Activated T-helper 17 cell treated with anti-CD3 and anti-CD28 coated beads, Interleukin-2, amount 50 U/mL, for 72 hours (primary cell): ENCODE measurements around the gene PRPF8. TPM values are rescaled to one million over a fixed set of nuclear protein-coding genes. Genes with fewer than 3 reads are reported as not detected.
A peak's percentile ranks its signal among the peaks of the same experiment; 100 is the strongest.

ENCODE experiments used
- ATAC-seq: fragments of 150-1000 bp; cut with Tn5 transposase; replicated peaks from 2 replicates; pipeline ENCODE4 v1.10.0; 2021; ENCODE audit warnings: mild to moderate bottlenecking, moderate library complexity
- H3K27ac Mint-ChIP-seq: one replicate; pipeline ENCODE4 v1.8.0; 2022; ENCODE audit warnings: mixed read lengths
- H3K27me3 Mint-ChIP-seq: one replicate; pipeline ENCODE4 v1.8.0; 2022; ENCODE audit warnings: mixed read lengths
- H3K36me3 Mint-ChIP-seq: one replicate; pipeline ENCODE4 v1.8.0; 2022; ENCODE audit warnings: low read depth, mild to moderate bottlenecking, mixed read lengths
- H3K4me1 Mint-ChIP-seq: one replicate; pipeline ENCODE4 v1.8.0; 2022; ENCODE audit warnings: mixed read lengths
- H3K4me3 Mint-ChIP-seq: one replicate; pipeline ENCODE4 v1.8.0; 2022; ENCODE audit warnings: mild to moderate bottlenecking, mixed read lengths
- H3K9me3 Mint-ChIP-seq: one replicate; pipeline ENCODE4 v1.8.0; 2022; ENCODE audit warnings: mixed read lengths
- total RNA-seq, 2 donors: library from RNA; stranded (reverse); gene quantifications; one replicate each; pipeline ENCODE4 v1.2.3, GENCODE V29; 2022

Gene PRPF8
- total RNA-seq, 2 donors from 2014 or later = 353 to 426 TPM

DNA sequence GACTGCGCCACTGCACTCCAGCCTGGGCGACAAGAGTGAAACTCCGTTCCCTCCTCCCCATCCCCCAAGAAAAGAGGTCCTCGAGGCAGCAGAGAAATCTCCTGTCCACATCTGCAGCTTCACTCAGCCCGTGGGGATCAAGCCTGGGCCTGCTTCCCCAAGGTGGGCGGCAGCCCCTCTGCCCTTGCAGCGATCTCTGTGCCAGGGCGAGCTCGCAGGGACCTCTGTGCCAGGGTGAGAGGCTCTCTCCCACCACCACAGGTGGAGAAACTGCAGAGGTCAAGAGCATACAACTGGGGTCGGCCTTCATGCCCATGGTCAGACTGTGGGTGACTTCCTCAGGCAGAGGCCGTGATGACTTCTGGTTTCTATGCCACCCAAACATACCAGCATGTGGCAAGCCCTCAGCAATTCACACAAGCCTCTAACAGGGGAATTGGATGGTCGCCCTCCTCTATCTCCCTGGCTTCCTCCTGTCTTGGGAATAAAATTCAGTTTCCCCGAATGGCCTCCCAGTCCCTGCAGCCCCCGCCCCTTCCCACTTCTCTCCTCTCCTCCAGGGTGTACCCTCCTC, 61.5 kb downstream of the PRPF8 start:
- no peaks in the 10 kb centered on the region for H3K36me3 Mint-ChIP-seq
- peaks cover 10% of the 10 kb centered on the region for H3K27me3 Mint-ChIP-seq
- no peaks in the 10 kb centered on the region for H3K4me1 Mint-ChIP-seq
- no peak overlapping the region for H3K27ac Mint-ChIP-seq
- H3K9me3 Mint-ChIP-seq = no peaks in the 10 kb centered on the region
- H3K4me3 Mint-ChIP-seq = no peak overlapping the region
- ATAC-seq = no peak

GRCh38 chr17:1621273-1621954, 63.3 kb downstream of the PRPF8 start:
- Mint-ChIP-seq H3K36me3 (no peaks in the 10 kb centered on the region), H3K9me3 (no peaks in the 10 kb centered on the region), H3K4me3 (no peak overlapping the region), H3K4me1 (no peaks in the 10 kb centered on the region), H3K27ac (no peak overlapping the region), H3K27me3 (peaks cover 1% of the 10 kb centered on the region)
- no peak for ATAC-seq

- no peak overlapping the region for H3K27ac Mint-ChIP-seq
- no peaks in the 10 kb centered on the region for H3K9me3 Mint-ChIP-seq
- no peaks in the 10 kb centered on the region for H3K27me3 Mint-ChIP-seq
- no peak overlapping the region for H3K4me3 Mint-ChIP-seq
- ATAC-seq = no peak
- no peaks in the 10 kb centered on the region for H3K4me1 Mint-ChIP-seq
- H3K36me3 Mint-ChIP-seq = no peaks in the 10 kb centered on the region
These were observed 64.2 kb downstream of the PRPF8 start for GRCh38 chr17:1620486-1620885.

- no peak overlapping the region for H3K27ac Mint-ChIP-seq
These were observed 67.0 kb downstream of the PRPF8 start for GRCh38 chr17:1617620-1618174.

GRCh38 chr17:1616101-1616500, 68.6 kb downstream of the PRPF8 start:
- Mint-ChIP-seq H3K4me3 (no peak overlapping the region), H3K27me3 (no peaks in the 10 kb centered on the region), H3K9me3 (no peaks in the 10 kb centered on the region), H3K4me1 (no peaks in the 10 kb centered on the region), H3K27ac (no peak overlapping the region), H3K36me3 (no peaks in the 10 kb centered on the region)
- no peak for ATAC-seq

More at GRCh38 chr17:1617620-1618174, 67.0 kb downstream of the PRPF8 start:
- Mint-ChIP-seq H3K9me3 (no peaks in the 10 kb centered on the region), H3K4me3 (no peak overlapping the region), H3K4me1 (no peaks in the 10 kb centered on the region), H3K36me3 (no peaks in the 10 kb centered on the region), H3K27me3 (no peaks in the 10 kb centered on the region)
- ATAC-seq = peak; percentile 42

DNA sequence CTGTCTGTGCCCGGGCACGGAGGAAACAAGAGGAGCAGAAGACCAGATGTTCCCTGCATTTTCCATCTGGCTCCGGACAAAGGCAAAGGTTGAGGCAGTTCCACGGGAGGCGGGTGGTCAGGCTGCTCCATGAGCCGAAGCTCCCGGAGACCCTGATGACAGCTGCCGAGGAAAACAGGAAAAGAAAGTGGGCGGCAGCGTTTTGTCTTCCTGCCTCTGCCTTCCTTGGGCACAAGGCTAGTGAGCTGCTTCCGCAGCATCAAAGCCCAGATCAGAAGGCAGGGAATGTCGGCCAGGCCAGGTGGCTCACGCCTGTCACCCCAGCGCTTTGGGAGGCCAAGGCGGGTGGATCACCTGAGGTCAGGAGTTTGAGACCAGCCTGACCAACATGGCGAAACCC, 72.3 kb downstream of the PRPF8 start:
- H3K36me3 Mint-ChIP-seq = no peaks in the 10 kb centered on the region
- H3K27me3 Mint-ChIP-seq = no peaks in the 10 kb centered on the region
- no peaks in the 10 kb centered on the region for H3K4me1 Mint-ChIP-seq
- H3K4me3 Mint-ChIP-seq = no peak overlapping the region
- no peaks in the 10 kb centered on the region for H3K9me3 Mint-ChIP-seq
- H3K27ac Mint-ChIP-seq = no peak overlapping the region
- ATAC-seq = no peak

GRCh38 chr17:1611715-1612114, 73.0 kb downstream of the PRPF8 start:
- H3K27me3 Mint-ChIP-seq = no peaks in the 10 kb centered on the region
- no peak overlapping the region for H3K27ac Mint-ChIP-seq
- no peaks in the 10 kb centered on the region for H3K36me3 Mint-ChIP-seq
- H3K4me1 Mint-ChIP-seq = no peaks in the 10 kb centered on the region
- H3K4me3 Mint-ChIP-seq = no peak overlapping the region
- no peak for ATAC-seq
- H3K9me3 Mint-ChIP-seq = no peaks in the 10 kb centered on the region

DNA sequence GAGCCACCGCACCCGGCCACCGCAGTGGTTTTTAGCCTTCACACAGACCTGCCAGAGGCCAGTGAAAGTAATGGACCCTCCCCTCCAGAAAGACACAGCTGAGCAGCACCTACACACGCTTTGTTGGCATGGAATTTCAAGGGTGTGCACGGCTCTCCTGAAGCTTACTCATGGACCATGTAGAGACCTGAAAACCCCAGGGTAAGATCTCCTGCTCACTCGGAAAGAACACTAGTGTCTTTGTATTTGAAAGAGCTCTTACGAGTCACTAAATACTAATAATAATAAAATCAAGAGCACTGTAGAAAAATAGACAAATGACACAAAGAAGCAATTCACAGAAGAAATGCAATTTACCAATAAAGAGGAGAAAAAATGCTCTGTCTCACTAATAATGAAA, 76.0 kb downstream of the PRPF8 start:
- H3K9me3 Mint-ChIP-seq = no peaks in the 10 kb centered on the region
- H3K27me3 Mint-ChIP-seq = no peaks in the 10 kb centered on the region
- H3K27ac Mint-ChIP-seq = peak overlapping the region; percentile 88
- H3K4me1 Mint-ChIP-seq = no peaks in the 10 kb centered on the region
- peak overlapping the region; percentile 62 for H3K4me3 Mint-ChIP-seq
- no peak for ATAC-seq
- H3K36me3 Mint-ChIP-seq = no peaks in the 10 kb centered on the region

DNA sequence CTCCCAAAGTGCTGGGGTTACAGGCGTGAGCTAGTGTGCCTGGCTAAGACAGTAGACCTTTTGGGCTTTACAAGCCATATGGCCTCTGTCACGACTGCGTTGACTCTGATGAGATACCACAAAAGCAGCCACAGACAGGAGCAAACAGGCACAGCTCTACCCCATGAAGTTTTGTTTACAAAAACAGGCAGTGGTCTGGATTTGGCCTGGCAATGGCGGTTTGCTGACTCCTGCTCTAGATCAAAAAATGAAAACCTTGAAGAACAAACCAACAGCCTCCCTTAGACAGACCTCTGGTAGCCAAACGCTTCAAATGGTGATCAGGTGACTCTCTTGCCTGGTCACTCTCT, 76.7 kb downstream of the PRPF8 start:
- Mint-ChIP-seq H3K27me3 (no peaks in the 10 kb centered on the region), H3K4me3 (peak overlapping the region; percentile 62), H3K9me3 (no peaks in the 10 kb centered on the region), H3K27ac (peak overlapping the region; percentile 88), H3K36me3 (no peaks in the 10 kb centered on the region), H3K4me1 (no peaks in the 10 kb centered on the region)
- ATAC-seq = peak; percentile 11

DNA sequence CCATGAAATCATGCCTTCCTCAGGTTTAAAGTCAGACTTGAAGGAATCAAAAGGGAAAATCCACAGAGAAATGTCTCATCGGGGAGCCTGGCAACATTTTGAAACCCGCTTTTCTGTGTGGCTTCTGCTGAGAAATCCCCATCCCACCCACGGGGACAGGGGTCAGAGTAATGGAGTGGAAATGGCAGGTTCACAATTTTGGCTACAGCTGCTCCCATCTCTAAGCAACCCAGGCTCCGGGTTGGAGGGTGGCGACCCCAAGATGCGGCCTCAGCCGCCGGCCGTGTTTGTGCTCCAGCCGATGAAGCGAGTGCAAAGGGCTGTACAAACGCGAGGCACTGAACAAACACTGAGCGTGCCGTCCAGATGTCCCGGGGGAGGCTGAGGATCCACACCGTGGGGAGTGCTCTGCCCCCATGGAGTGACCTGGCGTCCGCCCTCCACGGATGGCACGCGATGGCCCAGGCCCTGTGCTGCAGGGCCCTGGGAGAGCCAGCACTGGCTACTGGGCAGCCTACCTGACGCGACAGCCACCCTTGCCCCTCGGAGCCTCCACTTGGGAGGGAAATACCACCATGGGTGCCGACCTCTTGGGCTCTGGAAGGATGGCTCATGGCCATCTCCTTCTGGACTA, 78.2 kb downstream of the PRPF8 start:
- peak overlapping the region; percentile 88 for H3K27ac Mint-ChIP-seq
- H3K4me3 Mint-ChIP-seq = peak overlapping the region; percentile 62
- no peaks in the 10 kb centered on the region for H3K27me3 Mint-ChIP-seq
- H3K36me3 Mint-ChIP-seq = no peaks in the 10 kb centered on the region
- peak; percentile 46 for ATAC-seq
- no peaks in the 10 kb centered on the region for H3K9me3 Mint-ChIP-seq
- H3K4me1 Mint-ChIP-seq = no peaks in the 10 kb centered on the region

GRCh38 chr17:1605681-1606351, 78.9 kb downstream of the PRPF8 start:
- Mint-ChIP-seq H3K36me3 (no peaks in the 10 kb centered on the region), H3K27ac (peak overlapping the region; percentile 43), H3K9me3 (no peaks in the 10 kb centered on the region), H3K4me3 (peak overlapping the region; percentile 62), H3K4me1 (no peaks in the 10 kb centered on the region), H3K27me3 (no peaks in the 10 kb centered on the region)
- no peak for ATAC-seq

DNA sequence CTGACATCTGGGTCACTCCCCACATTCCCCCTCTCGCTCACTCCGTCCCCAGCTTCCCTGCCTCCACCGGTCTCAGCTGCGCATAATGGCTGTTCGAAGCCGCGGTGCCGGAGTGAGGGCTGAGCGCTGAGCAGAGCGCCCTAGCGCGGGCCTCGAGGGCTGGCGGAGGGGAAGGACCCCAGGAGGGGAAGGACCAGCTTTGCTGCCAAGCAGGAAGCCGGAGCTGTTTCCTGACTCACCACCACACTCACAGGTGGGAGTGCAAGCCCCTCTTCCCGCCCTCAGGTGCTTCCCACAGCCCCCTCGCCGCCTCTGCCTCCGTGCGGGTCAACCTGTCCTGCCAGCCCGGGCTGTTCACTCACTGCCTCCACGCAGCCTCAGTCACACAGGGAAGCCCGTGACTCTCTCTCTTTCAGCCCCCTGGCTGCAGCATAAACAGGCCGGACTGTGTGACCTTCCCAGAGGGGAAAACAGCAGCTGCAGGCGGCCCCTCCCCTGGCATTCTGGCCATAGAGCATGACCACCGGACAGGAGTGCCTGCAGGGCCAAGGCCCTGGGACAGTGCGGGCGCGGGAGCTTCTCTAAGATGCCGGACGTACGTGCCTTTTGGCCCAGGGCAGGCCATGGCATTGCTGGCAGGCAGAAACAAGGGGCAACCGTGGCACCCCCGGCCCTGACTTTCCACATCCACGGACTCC, 79.7 kb downstream of the PRPF8 start:
- H3K36me3 Mint-ChIP-seq = no peaks in the 10 kb centered on the region
- no peaks in the 10 kb centered on the region for H3K9me3 Mint-ChIP-seq
- H3K4me1 Mint-ChIP-seq = no peaks in the 10 kb centered on the region
- H3K27ac Mint-ChIP-seq = no peak overlapping the region
- H3K4me3 Mint-ChIP-seq = no peak overlapping the region
- H3K27me3 Mint-ChIP-seq = no peaks in the 10 kb centered on the region
- ATAC-seq = no peak

- Mint-ChIP-seq H3K9me3 (no peaks in the 10 kb centered on the region), H3K4me1 (no peaks in the 10 kb centered on the region), H3K27me3 (no peaks in the 10 kb centered on the region), H3K36me3 (no peaks in the 10 kb centered on the region), H3K4me3 (no peak overlapping the region), H3K27ac (no peak overlapping the region)
- ATAC-seq = no peak
These were observed 83.1 kb downstream of the PRPF8 start for GRCh38 chr17:1601571-1601970.
